GM18868 (cell line): Measurements from ENCODE around the gene DLX1.

ENCODE experiments used
- ATAC-seq: cut with Tn5 transposase; IDR thresholded peaks from one replicate; pipeline ENCODE4 v1.9.1; 2021; ENCODE audit warnings: mild to moderate bottlenecking, moderate library complexity; ENCODE audit not compliant: unreplicated experiment

Gene DLX1

GRCh38 chr2:172096626-172097547 lies 11.6 kb downstream of the DLX1 start:
- no peak for ATAC-seq

- no peak for ATAC-seq
These were observed 12.3 kb downstream of the DLX1 start for GRCh38 chr2:172097557-172098131.

- ATAC-seq: no peak
These were observed 13.0 kb downstream of the DLX1 start for GRCh38 chr2:172098287-172098649.

GRCh38 chr2:172098650-172099471 lies 13.6 kb downstream of the DLX1 start:
- ATAC-seq: no peak

- ATAC-seq: no peak
These were observed 14.3 kb downstream of the DLX1 start for GRCh38 chr2:172099472-172100079.

GRCh38 chr2:172100080-172100934 lies 15.0 kb downstream of the DLX1 start:
- ATAC-seq: no peak

GRCh38 chr2:172100935-172101820 lies 15.9 kb downstream of the DLX1 start:
- ATAC-seq: no peak

- ATAC-seq: no peak
These were observed 16.6 kb downstream of the DLX1 start for GRCh38 chr2:172101821-172102390.

GRCh38 chr2:172102391-172103359 lies 17.4 kb downstream of the DLX1 start, which contains the start of gene DLX2:
DLX2 (minus strand) TSS chr2:172102900; CDS start chr2:172102538, 362 bp downstream.
- ATAC-seq: peak; percentile 74

GRCh38 chr2:172103471-172104272 lies 18.4 kb downstream of the DLX1 start:
- no peak for ATAC-seq

GRCh38 chr2:172105471-172106107 lies 20.3 kb downstream of the DLX1 start:
- ATAC-seq: no peak

GRCh38 chr2:172106108-172106961 lies 21.0 kb downstream of the DLX1 start:
- no peak for ATAC-seq

- no peak for ATAC-seq
These were observed 22.6 kb downstream of the DLX1 start for GRCh38 chr2:172107690-172108586.

- no peak for ATAC-seq
These were observed 23.3 kb downstream of the DLX1 start for GRCh38 chr2:172108587-172108930.
